ENCODE measurements around the gene CLCN7.
A peak's percentile ranks its signal among the peaks of the same experiment; 100 is the strongest.

CLCN7 gene

DNA sequence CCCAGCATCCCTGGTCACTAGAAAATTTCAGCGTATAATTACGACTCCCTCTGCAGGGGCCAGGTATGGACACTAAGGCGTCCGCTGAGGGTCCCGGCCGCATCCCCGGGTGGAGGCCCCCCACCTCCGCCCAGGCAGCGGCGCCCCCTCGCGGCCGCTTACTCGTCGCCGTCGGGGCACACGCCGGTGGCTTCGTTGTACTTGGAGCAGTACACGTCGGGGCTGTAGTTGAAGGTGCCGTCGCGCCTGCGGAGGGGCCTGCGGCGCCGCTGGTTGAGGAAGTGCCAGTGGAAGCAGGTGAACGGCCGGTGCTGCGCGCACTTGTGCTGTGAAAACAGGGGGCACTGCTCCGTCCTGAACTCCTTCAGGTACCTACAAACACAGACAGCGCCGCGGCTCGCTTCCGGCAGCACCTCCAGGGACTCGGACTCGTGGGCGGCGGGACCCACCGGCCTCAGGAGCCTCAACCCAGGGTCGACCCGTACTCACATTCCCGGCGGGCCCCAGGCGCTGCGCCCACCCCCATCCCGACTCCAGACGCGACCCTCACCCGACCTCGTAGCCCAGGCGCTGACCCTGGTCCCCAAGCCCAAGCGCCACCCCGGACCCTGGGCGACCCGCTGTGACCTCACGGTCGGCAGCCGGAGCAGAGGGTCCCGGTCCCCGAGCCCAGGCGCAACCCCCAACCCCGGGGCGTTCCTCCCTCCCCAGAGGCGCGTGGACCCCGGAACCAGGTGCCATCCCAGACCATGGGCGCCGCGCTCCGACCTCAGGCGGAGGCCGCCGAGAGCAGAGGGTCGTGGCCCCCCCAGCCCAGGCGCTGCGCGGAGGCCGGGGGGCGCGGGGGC is 60.9 kb downstream of the CLCN7 start:
- H3K4me1 Mint-ChIP-seq (ENCODE audit: low read depth), result peaks cover 29% of the 10 kb centered on the region
- H3K27me3 Mint-ChIP-seq, result no peaks in the 10 kb centered on the region
- peak overlapping the region; percentile 83 for H3K4me3 Mint-ChIP-seq
- H3K36me3 Mint-ChIP-seq (ENCODE audit: low read depth), result peaks cover 4% of the 10 kb centered on the region
- no peaks in the 10 kb centered on the region for H3K9me3 Mint-ChIP-seq
- peak overlapping the region; percentile 80 for H3K27ac Mint-ChIP-seq

DNA sequence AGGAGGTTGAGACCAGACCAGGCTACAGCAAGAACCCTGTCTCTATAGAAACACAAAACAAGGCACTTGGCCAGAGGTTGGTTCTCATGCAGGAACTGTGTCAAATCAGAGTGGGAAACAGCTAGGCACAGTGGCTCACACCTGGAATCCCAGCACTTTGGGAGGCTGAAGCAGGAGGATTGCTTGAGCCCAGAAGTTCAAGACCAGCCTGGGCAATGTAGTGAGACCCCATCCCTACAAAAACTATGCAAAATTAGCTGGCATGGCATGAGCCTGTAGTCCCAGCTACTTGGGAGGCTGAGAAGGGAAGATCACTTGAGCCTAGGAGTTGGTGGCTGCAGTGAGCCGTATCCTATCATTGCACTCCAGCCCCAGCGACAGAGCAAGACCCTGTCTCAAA is 62.0 kb downstream of the CLCN7 start:
- H3K27ac Mint-ChIP-seq, result peak overlapping the region; percentile 52
- H3K9me3 Mint-ChIP-seq, result no peaks in the 10 kb centered on the region
- no peak overlapping the region for H3K4me3 Mint-ChIP-seq
- no peaks in the 10 kb centered on the region for H3K27me3 Mint-ChIP-seq
- peaks cover 4% of the 10 kb centered on the region for H3K36me3 Mint-ChIP-seq (ENCODE audit: low read depth)
- peaks cover 20% of the 10 kb centered on the region for H3K4me1 Mint-ChIP-seq (ENCODE audit: low read depth)

DNA sequence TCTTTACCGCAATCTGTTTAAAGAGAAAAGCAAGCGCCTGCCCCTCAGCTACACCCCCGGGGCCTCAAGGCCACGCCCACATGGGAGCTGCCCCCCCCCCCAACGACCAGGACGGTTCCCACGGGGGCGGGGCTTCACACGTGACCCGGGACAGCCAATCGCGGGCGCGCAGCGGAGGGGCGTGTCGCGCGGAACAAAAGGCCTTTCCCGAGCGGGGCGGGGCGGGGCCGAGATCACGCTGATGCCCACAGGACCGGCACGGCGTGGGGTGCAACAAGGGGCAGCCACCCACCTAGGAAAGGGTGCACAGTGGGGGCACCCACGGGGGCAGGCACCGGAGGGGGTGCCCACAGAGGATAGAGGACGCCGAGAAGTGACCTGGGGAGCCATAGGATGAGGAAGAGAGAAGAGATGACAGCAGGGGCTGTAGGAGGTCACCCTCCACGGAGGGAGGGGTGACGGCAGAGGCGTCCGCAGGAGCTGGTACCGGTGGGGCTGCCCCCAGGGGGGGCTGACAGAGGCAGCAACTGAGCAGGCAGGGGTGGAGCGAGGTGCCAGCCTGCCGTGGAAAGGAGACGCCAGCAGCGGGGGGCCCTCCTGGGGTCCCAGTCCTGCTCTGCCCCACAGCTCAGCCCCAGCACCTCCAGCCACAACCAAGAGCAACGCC is 66.5 kb downstream of the CLCN7 start:
- Mint-ChIP-seq H3K27me3 (no peaks in the 10 kb centered on the region), H3K4me3 (peak overlapping the region; percentile 80), H3K36me3 (ENCODE audit: low read depth) (peaks cover 8% of the 10 kb centered on the region), H3K4me1 (ENCODE audit: low read depth) (peaks cover 15% of the 10 kb centered on the region), H3K27ac (peak overlapping the region; percentile 67), H3K9me3 (no peaks in the 10 kb centered on the region)

- Mint-ChIP-seq H3K27me3 (no peaks in the 10 kb centered on the region), H3K27ac (peak overlapping the region; percentile 67), H3K9me3 (no peaks in the 10 kb centered on the region), H3K4me3 (peak overlapping the region; percentile 60), H3K36me3 (ENCODE audit: low read depth) (peaks cover 8% of the 10 kb centered on the region), H3K4me1 (ENCODE audit: low read depth) (peaks cover 13% of the 10 kb centered on the region)
Observed at GRCh38 chr16:1407753-1408152, 67.1 kb downstream of the CLCN7 start.

GRCh38 chr16:1403733-1404132 is 71.1 kb downstream of the CLCN7 start:
- peaks cover 5% of the 10 kb centered on the region for H3K4me1 Mint-ChIP-seq (ENCODE audit: low read depth)
- H3K36me3 Mint-ChIP-seq (ENCODE audit: low read depth), result peaks cover 11% of the 10 kb centered on the region
- H3K27ac Mint-ChIP-seq, result no peak overlapping the region
- H3K4me3 Mint-ChIP-seq, result no peak overlapping the region
- H3K9me3 Mint-ChIP-seq, result no peaks in the 10 kb centered on the region
- no peaks in the 10 kb centered on the region for H3K27me3 Mint-ChIP-seq

DNA sequence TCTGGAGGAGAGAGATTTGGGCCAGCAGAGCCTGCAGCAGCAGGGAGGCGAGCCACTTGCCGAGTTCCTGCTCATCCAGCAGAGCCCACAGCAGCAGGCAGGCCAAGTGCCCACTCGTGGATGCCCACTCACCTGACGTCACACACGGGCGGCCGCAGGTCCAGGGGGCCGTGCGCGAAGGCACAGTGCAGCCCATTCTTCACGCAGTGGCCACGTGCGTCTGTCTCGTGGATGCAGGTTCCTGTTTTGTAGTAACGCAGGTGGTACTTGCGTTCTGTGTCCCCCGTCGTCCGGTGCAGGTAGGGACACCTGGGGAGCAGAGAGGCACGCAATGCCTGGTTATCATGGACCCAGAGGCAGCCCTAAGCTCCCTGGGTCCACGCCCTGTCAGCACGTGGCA is 71.8 kb downstream of the CLCN7 start:
- H3K36me3 Mint-ChIP-seq (ENCODE audit: low read depth), result peaks cover 11% of the 10 kb centered on the region
- H3K27ac Mint-ChIP-seq, result no peak overlapping the region
- H3K4me1 Mint-ChIP-seq (ENCODE audit: low read depth), result peaks cover 5% of the 10 kb centered on the region
- no peaks in the 10 kb centered on the region for H3K9me3 Mint-ChIP-seq
- H3K4me3 Mint-ChIP-seq, result no peak overlapping the region
- H3K27me3 Mint-ChIP-seq, result no peaks in the 10 kb centered on the region

GRCh38 chr16:1401758-1402154 is 73.1 kb downstream of the CLCN7 start:
- peaks cover under 1% of the 10 kb centered on the region for H3K4me1 Mint-ChIP-seq (ENCODE audit: low read depth)
- H3K27ac Mint-ChIP-seq, result no peak overlapping the region
- no peak overlapping the region for H3K4me3 Mint-ChIP-seq
- peaks cover 11% of the 10 kb centered on the region for H3K36me3 Mint-ChIP-seq (ENCODE audit: low read depth)
- H3K9me3 Mint-ChIP-seq, result no peaks in the 10 kb centered on the region
- H3K27me3 Mint-ChIP-seq, result no peaks in the 10 kb centered on the region

- Mint-ChIP-seq H3K4me1 (ENCODE audit: low read depth) (no peaks in the 10 kb centered on the region), H3K27me3 (no peaks in the 10 kb centered on the region), H3K36me3 (ENCODE audit: low read depth) (peaks cover 11% of the 10 kb centered on the region), H3K9me3 (no peaks in the 10 kb centered on the region), H3K27ac (no peak overlapping the region), H3K4me3 (no peak overlapping the region)
Observed at GRCh38 chr16:1401061-1401757, 73.6 kb downstream of the CLCN7 start.

- H3K27me3 Mint-ChIP-seq, result no peaks in the 10 kb centered on the region
- H3K27ac Mint-ChIP-seq, result no peak overlapping the region
- H3K4me1 Mint-ChIP-seq (ENCODE audit: low read depth), result no peaks in the 10 kb centered on the region
- H3K9me3 Mint-ChIP-seq, result no peaks in the 10 kb centered on the region
- H3K4me3 Mint-ChIP-seq, result no peak overlapping the region
- H3K36me3 Mint-ChIP-seq (ENCODE audit: low read depth), result peaks cover 11% of the 10 kb centered on the region
Observed at GRCh38 chr16:1398826-1399581, 75.8 kb downstream of the CLCN7 start.

GRCh38 chr16:1398351-1398750 is 76.5 kb downstream of the CLCN7 start:
- no peak overlapping the region for H3K4me3 Mint-ChIP-seq
- no peaks in the 10 kb centered on the region for H3K27me3 Mint-ChIP-seq
- H3K36me3 Mint-ChIP-seq (ENCODE audit: low read depth), result peaks cover 7% of the 10 kb centered on the region
- no peak overlapping the region for H3K27ac Mint-ChIP-seq
- no peaks in the 10 kb centered on the region for H3K4me1 Mint-ChIP-seq (ENCODE audit: low read depth)
- H3K9me3 Mint-ChIP-seq, result no peaks in the 10 kb centered on the region

GRCh38 chr16:1397779-1398178 is 77.0 kb downstream of the CLCN7 start:
- Mint-ChIP-seq H3K4me1 (ENCODE audit: low read depth) (no peaks in the 10 kb centered on the region), H3K4me3 (no peak overlapping the region), H3K36me3 (ENCODE audit: low read depth) (peaks cover 7% of the 10 kb centered on the region), H3K27me3 (no peaks in the 10 kb centered on the region), H3K27ac (no peak overlapping the region), H3K9me3 (no peaks in the 10 kb centered on the region)

DNA sequence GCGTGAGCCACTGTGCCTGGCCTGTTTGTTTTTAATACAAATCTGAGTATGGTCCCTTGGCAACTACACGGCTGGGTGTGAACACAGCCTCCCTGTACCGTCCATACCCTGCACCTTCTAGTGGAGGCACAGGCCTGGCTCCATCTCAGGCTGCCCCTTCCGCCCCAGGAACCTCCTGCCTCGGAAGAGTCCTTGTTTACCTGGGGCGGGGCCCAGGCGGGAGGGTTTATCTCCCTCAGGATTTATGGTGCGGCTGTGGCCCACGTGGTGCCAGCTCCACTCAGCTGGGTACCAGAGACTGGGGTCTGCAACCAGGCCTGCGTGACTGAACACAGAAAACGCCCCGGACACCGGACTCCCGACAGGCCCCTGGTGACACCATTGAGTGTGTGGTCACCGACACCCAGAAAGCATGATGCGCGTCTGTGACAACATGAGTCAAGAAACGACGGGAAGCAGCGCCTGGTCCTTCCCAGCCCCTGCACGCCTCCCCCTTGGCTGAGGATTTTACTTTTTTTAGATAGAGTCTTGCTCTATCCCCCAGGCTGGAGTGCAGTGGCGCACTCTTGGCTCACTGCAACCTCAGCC is 79.3 kb downstream of the CLCN7 start:
- Mint-ChIP-seq H3K4me1 (ENCODE audit: low read depth) (no peaks in the 10 kb centered on the region), H3K36me3 (ENCODE audit: low read depth) (no peaks in the 10 kb centered on the region), H3K27ac (no peak overlapping the region), H3K27me3 (no peaks in the 10 kb centered on the region), H3K9me3 (no peaks in the 10 kb centered on the region), H3K4me3 (no peak overlapping the region)
